SK-N-SH (cell line): ENCODE data around the gene SRD5A3. TPM values are rescaled to one million over a fixed set of nuclear protein-coding genes. Genes with fewer than 3 reads are reported as not detected.

Experiments used
- CTCF ChIA-PET: fragments of 300-600, 350-600 bp; formaldehyde crosslinking; extraction: SDS; loops from one replicate; lab custom pipeline; 2021; lab: Yijun Ruan, JAX
- POLR2A ChIA-PET: fragments of 350-600 bp; sonication (Branson Sonifier 250); formaldehyde crosslinking; extraction: SDS; loops from one replicate; lab custom pipeline; 2020; ENCODE audit warnings: antibody characterized with exemption, inconsistent platforms; lab: Yijun Ruan, JAX
- DNase-seq: peaks from one replicate; pipeline ENCODE4 v3.0.0; 2012
- H2AFZ ChIP-seq: fragments of 200-600 bp; sonication (generic); 2 replicates; pipeline ENCODE4 v1.8.1; 2016; ENCODE audit warnings: antibody characterized with exemption, mild to moderate bottlenecking, low read depth
- H3F3A ChIP-seq: fragments of 200-600 bp; sonication (generic); replicated peaks from 2 replicates; pipeline ENCODE3; 2016; ENCODE audit warnings: antibody characterized with exemption, mild to moderate bottlenecking; ENCODE audit not compliant: insufficient read depth
- H3K27ac ChIP-seq, 2 experiments: fragments of 200-500 bp in 1 of 2; fragments of 200-600 bp in 1 of 2; sonication (Bioruptor generic) in 1 of 2; sonication (generic), shearing (Covaris generic) in 1 of 2; 2 replicates each; pipeline versions ENCODE4 v1.5.1 to v1.6.1; 2014 to 2016; ENCODE audit warnings: low read depth in 2 of 2, inconsistent platforms in 1 of 2, low read length in 1 of 2, mild to moderate bottlenecking in 1 of 2, mixed read lengths in 1 of 2
- H3K27me3 ChIP-seq: fragments of 200-600 bp; sonication (generic), shearing (Covaris generic); 2 replicates; pipeline ENCODE4 v1.6.1; 2016; ENCODE audit warnings: mixed run types; ENCODE audit not compliant: insufficient read depth
- H3K36me3 ChIP-seq, 2 experiments: fragments of 200-500 bp in 1 of 2; fragments of 200-600 bp in 1 of 2; sonication (Bioruptor generic) in 1 of 2; sonication (generic) in 1 of 2; replicated peaks in 1 of 2; 2 replicates each; pipeline versions ENCODE3 to v1.5.1; 2014 to 2016; ENCODE audit warnings: low read length in 1 of 2, mild to moderate bottlenecking in 1 of 2; ENCODE audit not compliant: insufficient read depth in 2 of 2, control insufficient read depth in 1 of 2
- H3K4me1 ChIP-seq, 2 experiments: fragments of 200-500 bp in 1 of 2; fragments of 200-600 bp in 1 of 2; sonication (Bioruptor generic) in 1 of 2; sonication (generic), shearing (Covaris generic) in 1 of 2; 2 replicates each; pipeline versions ENCODE4 v1.5.1 to v1.6.1; 2014 to 2016; ENCODE audit warnings: low read depth in 1 of 2, low read length in 1 of 2, mixed run types in 1 of 2; ENCODE audit not compliant: insufficient read depth in 2 of 2, control insufficient read depth in 1 of 2
- H3K4me2 ChIP-seq: fragments of 200-600 bp; sonication (generic), shearing (Covaris generic); 2 replicates; pipeline ENCODE4 v1.6.1; 2017; ENCODE audit warnings: mixed run types
- H3K4me3 ChIP-seq, 2 experiments: fragments of 200-500 bp in 1 of 2; fragments of 200-600 bp in 1 of 2; sonication (Bioruptor generic) in 1 of 2; sonication (generic), shearing (Covaris generic) in 1 of 2; 2 replicates each; pipeline versions ENCODE4 v1.5.1 to v1.8.1; 2014 to 2016; ENCODE audit warnings: low read depth in 2 of 2, inconsistent platforms in 1 of 2, low read length in 1 of 2, mild to moderate bottlenecking in 1 of 2, mixed read lengths in 1 of 2, moderate library complexity in 1 of 2
- H3K79me2 ChIP-seq: fragments of 200-600 bp; sonication (generic); 2 replicates; pipeline ENCODE4 v1.8.1; 2017; ENCODE audit warnings: mild to moderate bottlenecking; ENCODE audit not compliant: insufficient read depth
- H3K9ac ChIP-seq: fragments of 200-600 bp; sonication (generic); 2 replicates; pipeline ENCODE4 v1.6.1; 2017; ENCODE audit warnings: mixed run types
- H3K9me2 ChIP-seq: fragments of 200-600 bp; sonication (generic); 2 replicates; pipeline ENCODE4 v1.6.1; 2017; ENCODE audit warnings: mixed run types
- H3K9me3 ChIP-seq: fragments of 200-600 bp; sonication (generic); 2 replicates; pipeline ENCODE4 v1.6.1; 2017; ENCODE audit warnings: mixed run types, mild to moderate bottlenecking, moderate library complexity
- H4K20me1 ChIP-seq: fragments of 200-600 bp; sonication (generic); 2 replicates; pipeline ENCODE4 v1.6.1; 2017; ENCODE audit warnings: mild to moderate bottlenecking, mixed run types; ENCODE audit not compliant: insufficient read depth
- CHD2 ChIP-seq: fragments of 150-350 bp; IDR thresholded peaks from 2 replicates; pipeline ENCODE4 v1.6.1; 2018; ENCODE audit warnings: low read length; ENCODE audit not compliant: partially characterized antibody
- CTCF ChIP-seq: fragments of 200-600 bp; sonication (generic); IDR thresholded peaks from 2 replicates; pipeline ENCODE4 v1.6.1; 2017; ENCODE audit warnings: antibody characterized with exemption, mild to moderate bottlenecking, moderate library complexity
- ELF1 ChIP-seq: IDR thresholded peaks from 2 replicates; pipeline ENCODE4 v1.4.0; 2012
- EP300 ChIP-seq, 2 experiments: IDR thresholded peaks; 2 replicates each; pipeline versions ENCODE4 v1.4.0 to v1.6.1; 2012; ENCODE audit warnings: borderline replicate concordance in 1 of 2, low read depth in 1 of 2, low read length in 1 of 2
- EZH2phosphoT487 ChIP-seq: fragments of 200-600 bp; sonication (generic); IDR thresholded peaks from 2 replicates; pipeline ENCODE4 v1.6.1; 2017; ENCODE audit warnings: low read depth, mixed run types, mild to moderate bottlenecking, antibody characterized with exemption, moderate library complexity, borderline replicate concordance
- FOSL2 ChIP-seq: IDR thresholded peaks from 2 replicates; pipeline ENCODE4 v1.4.0; 2012; ENCODE audit warnings: low read depth, mild to moderate bottlenecking, moderate library complexity, borderline replicate concordance
- FOXJ3 ChIP-seq: sonication (generic); formaldehyde crosslinking; IDR thresholded peaks from 2 replicates; pipeline ENCODE4 v1.5.1; 2020; ENCODE audit warnings: mild to moderate bottlenecking, missing genetic modification reagents
- FOXM1 ChIP-seq: IDR thresholded peaks from 2 replicates; pipeline ENCODE4 v1.4.0; 2012; ENCODE audit warnings: low read depth, mild to moderate bottlenecking
- GABPA ChIP-seq: IDR thresholded peaks from 2 replicates; pipeline ENCODE4 v1.4.0; 2012; ENCODE audit warnings: low read depth, mild to moderate bottlenecking
- GATA2 ChIP-seq: sonication (generic); formaldehyde crosslinking; IDR thresholded peaks from 2 replicates; pipeline ENCODE4 v1.5.0; 2020; ENCODE audit warnings: mild to moderate bottlenecking, missing genetic modification reagents
- IRF3 ChIP-seq: fragments of 150-350 bp; IDR thresholded peaks from 2 replicates; pipeline ENCODE4 v1.6.1; 2016; ENCODE audit warnings: mild to moderate bottlenecking, low read depth, low read length
- JUND ChIP-seq: IDR thresholded peaks from 2 replicates; pipeline ENCODE4 v1.4.0; 2012
- MAX ChIP-seq: IDR thresholded peaks from 2 replicates; pipeline ENCODE4 v1.4.0; 2012; ENCODE audit warnings: low read depth
- MEF2A ChIP-seq: IDR thresholded peaks from 2 replicates; pipeline ENCODE4 v1.4.0; 2012; ENCODE audit warnings: low read depth, borderline replicate concordance
- NRF1 ChIP-seq: IDR thresholded peaks from 2 replicates; pipeline ENCODE4 v1.6.1; 2012; ENCODE audit warnings: low read depth, mild to moderate bottlenecking, low read length
- POLR2AphosphoS5 ChIP-seq: IDR thresholded peaks from 2 replicates; pipeline ENCODE4 v1.6.1; 2012; ENCODE audit warnings: low read depth, low read length
- RAD21 ChIP-seq: IDR thresholded peaks from 2 replicates; pipeline ENCODE4 v1.6.1; 2012; ENCODE audit warnings: mild to moderate bottlenecking, low read length
- RFX5 ChIP-seq: IDR thresholded peaks from 2 replicates; pipeline ENCODE4 v1.6.1; 2012; ENCODE audit warnings: mild to moderate bottlenecking, improper control_type of control experiment, low read length
- SIN3A ChIP-seq: IDR thresholded peaks from 2 replicates; pipeline ENCODE4 v1.6.1; 2012; ENCODE audit warnings: low read depth, mild to moderate bottlenecking, low read length, moderate library complexity, borderline replicate concordance
- SMC3 ChIP-seq: IDR thresholded peaks from 2 replicates; pipeline ENCODE4 v1.6.1; 2012; ENCODE audit warnings: low read depth, low read length, improper control_type of control experiment
- TAF1 ChIP-seq: IDR thresholded peaks from 2 replicates; pipeline ENCODE4 v1.6.1; 2012; ENCODE audit warnings: low read depth, mild to moderate bottlenecking, low read length, moderate library complexity, borderline replicate concordance
- TCF12 ChIP-seq: IDR thresholded peaks from 2 replicates; pipeline ENCODE4 v1.4.0; 2012
- TEAD4 ChIP-seq: IDR thresholded peaks from 2 replicates; pipeline ENCODE4 v1.4.0; 2012; ENCODE audit warnings: mild to moderate bottlenecking, borderline replicate concordance; ENCODE audit not compliant: insufficient read depth
- USF1 ChIP-seq: IDR thresholded peaks from 2 replicates; pipeline ENCODE4 v1.4.0; 2012; ENCODE audit warnings: low read depth, borderline replicate concordance
- YY1 ChIP-seq: IDR thresholded peaks from 2 replicates; pipeline ENCODE4 v1.4.0; 2012; ENCODE audit warnings: low read depth, mild to moderate bottlenecking
- WGBS: methylation state at CpG from one replicate; pipeline ENCODE4 v1.1.6; 2017; ENCODE audit warnings: low lambda C conversion rate; 5-methylcytosine and 5-hydroxymethylcytosine counted together
- polyA plus RNA-seq, 3 experiments: library from polyadenylated mRNA; depleted of rRNA; stranded (reverse); fragments of >200 nt; gene quantifications; 2 replicates each; pipeline ENCODE4 v1.2.3, GENCODE V29; 2012
- TF ChIP-seq, protein P1 (sequence below): fragments of 150-350 bp; IDR thresholded peaks from 2 replicates; pipeline ENCODE4 v1.6.1; 2017; ENCODE audit warnings: antibody characterized with exemption, low read length, low read depth, borderline replicate concordance
- TF ChIP-seq, protein P2 (sequence below): IDR thresholded peaks from 2 replicates; pipeline ENCODE4 v1.4.0; 2012; ENCODE audit warnings: low read depth, borderline replicate concordance

SRD5A3 gene
- polyA plus RNA-seq, 1 of the 3 experiments (the other 2 are of a cell fraction) = 5.1 TPM

GRCh38 chr4:55395529-55396307, 49.7 kb downstream of the SRD5A3 start, which contains the start of gene TMEM165:
Gene TMEM165 (plus strand): TSS chr4:55395957. CDS start chr4:55396190, 233 bp downstream.
- WGBS = under 1% methylated on average over 21 of the region's 95 CpGs
- Histone ChIP-seq H3F3A (peaks cover 11% of the 10 kb centered on the region), H3K9me3 (no peaks in the 10 kb centered on the region), H3K9me2 (no peaks in the 10 kb centered on the region), H3K27ac (peak within 1 kb of the TSS; percentile 86 to 89), H2AFZ (peak within 1 kb of the TSS; percentile 90), H3K9ac (peak within 1 kb of the TSS; percentile 98), H3K36me3 (peaks cover 4 to 20% of the 10 kb centered on the region in 2 experiments), H3K4me2 (peak within 1 kb of the TSS; percentile 99), H3K79me2 (peaks cover 47% of the 10 kb centered on the region), H3K4me3 (peak within 1 kb of the TSS; percentile 81 to 90), H3K4me1 (peaks cover 0 to 5% of the 10 kb centered on the region in 2 experiments; a peak in 2 of 4 replicates), H3K27me3 (no peaks in the 10 kb centered on the region), H4K20me1 (peaks cover 36% of the 10 kb centered on the region)
- peak; percentile 95 for DNase-seq
- ChIA-PET CTCF (interaction anchor here (1.2 to 2.4 kb wide), 5 partner anchors 29 to 159 kb away, joined by 3 to 12 read pairs (median 4); partner anchors contain the start of gene SRD5A3), POLR2A (interaction anchor here (0.5 to 2.3 kb wide), 10 partner anchors 8 to 1163 kb away, joined by 3 to 8 read pairs (median 4); partner anchors contain the start of genes CLOCK and SRD5A3)
- no peak for TF ChIP-seq CTCF
- TF ChIP-seq SIN3A = peak; percentile 50; the same call in 1 of the 2 replicates
- no peak for TF ChIP-seq RAD21
- TF ChIP-seq MEF2A = no peak
- TF ChIP-seq TEAD4 = no peak
- no peak for TF ChIP-seq EP300 (IDR thresholded peaks at IDR 0.05; ENCODE audit: borderline replicate concordance in 1 of 2, low read depth in 1 of 2, low read length in 1 of 2)
- TF ChIP-seq POLR2AphosphoS5 = peak; percentile 88
- TF ChIP-seq, protein P1, sequence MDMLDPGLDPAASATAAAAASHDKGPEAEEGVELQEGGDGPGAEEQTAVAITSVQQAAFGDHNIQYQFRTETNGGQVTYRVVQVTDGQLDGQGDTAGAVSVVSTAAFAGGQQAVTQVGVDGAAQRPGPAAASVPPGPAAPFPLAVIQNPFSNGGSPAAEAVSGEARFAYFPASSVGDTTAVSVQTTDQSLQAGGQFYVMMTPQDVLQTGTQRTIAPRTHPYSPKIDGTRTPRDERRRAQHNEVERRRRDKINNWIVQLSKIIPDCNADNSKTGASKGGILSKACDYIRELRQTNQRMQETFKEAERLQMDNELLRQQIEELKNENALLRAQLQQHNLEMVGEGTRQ = no peak
- TF ChIP-seq EZH2phosphoT487 = no peak
- no peak for TF ChIP-seq CHD2
- no peak for TF ChIP-seq FOXM1
- no peak for TF ChIP-seq SMC3
- peak; percentile 53; the same call in 1 of the 2 replicates for TF ChIP-seq RFX5
- peak; percentile 89 for TF ChIP-seq TAF1
- no peak for TF ChIP-seq TCF12
- TF ChIP-seq MAX = no peak; the same call in 1 of the 2 replicates
- no peak for TF ChIP-seq IRF3
- no peak for TF ChIP-seq ELF1
- no peak for TF ChIP-seq FOXJ3 (CRISPR knock-in tag)
- no peak for TF ChIP-seq FOSL2
- TF ChIP-seq JUND = no peak
- TF ChIP-seq, protein P2, sequence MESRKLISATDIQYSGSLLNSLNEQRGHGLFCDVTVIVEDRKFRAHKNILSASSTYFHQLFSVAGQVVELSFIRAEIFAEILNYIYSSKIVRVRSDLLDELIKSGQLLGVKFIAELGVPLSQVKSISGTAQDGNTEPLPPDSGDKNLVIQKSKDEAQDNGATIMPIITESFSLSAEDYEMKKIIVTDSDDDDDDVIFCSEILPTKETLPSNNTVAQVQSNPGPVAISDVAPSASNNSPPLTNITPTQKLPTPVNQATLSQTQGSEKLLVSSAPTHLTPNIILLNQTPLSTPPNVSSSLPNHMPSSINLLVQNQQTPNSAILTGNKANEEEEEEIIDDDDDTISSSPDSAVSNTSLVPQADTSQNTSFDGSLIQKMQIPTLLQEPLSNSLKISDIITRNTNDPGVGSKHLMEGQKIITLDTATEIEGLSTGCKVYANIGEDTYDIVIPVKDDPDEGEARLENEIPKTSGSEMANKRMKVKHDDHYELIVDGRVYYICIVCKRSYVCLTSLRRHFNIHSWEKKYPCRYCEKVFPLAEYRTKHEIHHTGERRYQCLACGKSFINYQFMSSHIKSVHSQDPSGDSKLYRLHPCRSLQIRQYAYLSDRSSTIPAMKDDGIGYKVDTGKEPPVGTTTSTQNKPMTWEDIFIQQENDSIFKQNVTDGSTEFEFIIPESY = no peak
- no peak for TF ChIP-seq USF1
- TF ChIP-seq YY1 = no peak
- no peak for TF ChIP-seq GABPA
- TF ChIP-seq NRF1 = no peak
- no peak for TF ChIP-seq GATA2 (CRISPR knock-in tag)
